Neural progenitor cell (in vitro differentiated cells): ENCODE measurements around the gene NKAIN4.

Source experiments
- CTCF ChIP-seq: fragments of 200-600 bp; sonication (generic); IDR thresholded peaks from 2 replicates; pipeline ENCODE4 v1.5.1; 2017; ENCODE audit warnings: antibody characterized with exemption, mild to moderate bottlenecking
- EZH2 ChIP-seq: fragments of 200-600 bp; sonication (generic); IDR thresholded peaks from 2 replicates; pipeline ENCODE4 v1.6.1; 2017; ENCODE audit warnings: antibody characterized with exemption, mild to moderate bottlenecking, moderate library complexity

DNA sequence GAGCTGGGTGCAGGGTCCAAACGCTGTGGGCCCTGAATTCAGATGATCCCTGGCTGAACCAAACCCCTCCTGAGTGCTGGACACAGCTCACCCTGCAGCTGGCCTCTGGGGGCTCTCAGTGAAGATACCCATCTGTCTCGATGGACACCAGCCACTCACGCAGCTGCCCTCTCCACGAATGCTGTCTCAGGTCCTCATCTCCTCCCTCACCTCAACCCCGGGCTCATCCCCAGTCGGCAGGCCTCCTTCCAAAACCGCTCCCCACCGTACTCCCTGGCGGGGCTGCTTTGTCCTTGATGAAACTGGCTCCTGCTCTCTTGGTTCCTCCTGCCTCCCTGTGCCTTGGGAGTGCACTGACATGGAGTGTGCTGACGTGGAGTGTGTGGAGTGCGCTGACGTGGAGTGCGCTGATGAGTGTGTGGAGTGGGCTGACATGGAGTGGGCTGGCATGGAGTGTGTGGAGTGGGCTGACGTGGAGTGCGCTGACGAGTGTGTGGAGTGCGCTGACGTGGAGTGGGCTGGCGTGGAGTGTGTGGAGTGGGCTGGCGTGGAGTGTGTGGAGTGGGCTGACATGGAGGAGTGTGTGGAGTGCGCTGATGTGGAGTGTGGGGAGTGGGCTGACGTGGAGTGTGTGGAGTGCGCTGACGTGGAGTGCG is 34.3 kb downstream of the NKAIN4 start:
- TF ChIP-seq EZH2: no peak
- no peak for TF ChIP-seq CTCF
